GM12872 (cell line): ENCODE results near the gene EID1.

Experiments used
- CTCF ChIP-seq: IDR thresholded peaks from 3 replicates; pipeline ENCODE4 v1.5.1; 2011; ENCODE audit warnings: low read depth, mild to moderate bottlenecking, low read length, moderate library complexity; ENCODE audit not compliant: insufficient read depth

Gene EID1

GRCh38 chr15:48888191-48888590, 10.3 kb downstream of the EID1 start:
- no peak for TF ChIP-seq CTCF

- no peak for TF ChIP-seq CTCF
Measured at GRCh38 chr15:48888836-48889235, 10.9 kb downstream of the EID1 start.

GRCh38 chr15:48889925-48890324, 12.0 kb downstream of the EID1 start:
- no peak for TF ChIP-seq CTCF

DNA sequence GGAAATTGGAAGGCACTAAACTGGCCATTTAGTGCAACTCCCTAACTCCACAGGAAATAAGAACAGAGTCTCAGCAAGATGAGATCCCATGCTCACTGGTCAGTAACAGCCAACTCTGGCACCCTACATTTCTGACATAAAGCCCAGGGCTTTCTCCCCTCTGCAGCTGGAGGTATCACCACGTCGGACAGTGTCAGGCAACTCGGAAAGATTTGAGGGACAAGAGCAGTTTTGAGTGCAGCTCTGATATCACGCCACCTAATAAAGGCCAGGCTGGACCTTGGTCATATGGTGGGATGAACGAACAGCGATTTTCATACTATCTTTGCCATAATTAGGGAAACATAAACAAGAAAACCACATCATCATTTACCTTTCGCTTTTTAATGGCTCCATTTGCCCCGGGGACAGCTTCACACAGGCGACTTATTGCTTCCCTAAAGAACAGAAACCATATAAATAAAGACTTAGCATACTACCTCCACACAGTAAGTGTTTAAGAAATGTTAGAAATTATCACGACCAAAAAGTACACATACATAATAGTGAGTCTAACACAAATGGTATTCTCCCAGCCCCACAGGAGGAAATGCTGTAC, 12.5 kb downstream of the EID1 start:
- no peak for TF ChIP-seq CTCF

GRCh38 chr15:48891232-48891765, 13.4 kb downstream of the EID1 start:
- TF ChIP-seq CTCF: no peak

DNA sequence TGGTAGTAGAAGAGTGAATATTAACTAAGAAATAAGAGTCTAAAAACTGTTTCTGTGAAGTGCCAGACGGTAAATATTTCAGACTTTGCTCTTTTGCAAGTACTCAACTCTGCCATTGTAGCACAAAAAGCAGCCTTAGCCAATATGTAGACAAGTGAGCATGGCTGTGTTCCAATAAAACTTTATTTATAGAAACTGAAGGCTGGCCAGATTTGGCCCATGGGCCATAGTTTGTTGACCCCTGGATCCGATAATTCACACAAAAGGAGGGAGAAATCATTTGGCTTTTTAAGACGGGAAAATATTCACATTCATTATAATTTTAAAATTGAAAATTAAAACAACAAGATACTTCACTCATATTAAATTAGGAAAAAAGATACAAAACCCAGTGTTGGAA, 15.4 kb downstream of the EID1 start:
- no peak for TF ChIP-seq CTCF

DNA sequence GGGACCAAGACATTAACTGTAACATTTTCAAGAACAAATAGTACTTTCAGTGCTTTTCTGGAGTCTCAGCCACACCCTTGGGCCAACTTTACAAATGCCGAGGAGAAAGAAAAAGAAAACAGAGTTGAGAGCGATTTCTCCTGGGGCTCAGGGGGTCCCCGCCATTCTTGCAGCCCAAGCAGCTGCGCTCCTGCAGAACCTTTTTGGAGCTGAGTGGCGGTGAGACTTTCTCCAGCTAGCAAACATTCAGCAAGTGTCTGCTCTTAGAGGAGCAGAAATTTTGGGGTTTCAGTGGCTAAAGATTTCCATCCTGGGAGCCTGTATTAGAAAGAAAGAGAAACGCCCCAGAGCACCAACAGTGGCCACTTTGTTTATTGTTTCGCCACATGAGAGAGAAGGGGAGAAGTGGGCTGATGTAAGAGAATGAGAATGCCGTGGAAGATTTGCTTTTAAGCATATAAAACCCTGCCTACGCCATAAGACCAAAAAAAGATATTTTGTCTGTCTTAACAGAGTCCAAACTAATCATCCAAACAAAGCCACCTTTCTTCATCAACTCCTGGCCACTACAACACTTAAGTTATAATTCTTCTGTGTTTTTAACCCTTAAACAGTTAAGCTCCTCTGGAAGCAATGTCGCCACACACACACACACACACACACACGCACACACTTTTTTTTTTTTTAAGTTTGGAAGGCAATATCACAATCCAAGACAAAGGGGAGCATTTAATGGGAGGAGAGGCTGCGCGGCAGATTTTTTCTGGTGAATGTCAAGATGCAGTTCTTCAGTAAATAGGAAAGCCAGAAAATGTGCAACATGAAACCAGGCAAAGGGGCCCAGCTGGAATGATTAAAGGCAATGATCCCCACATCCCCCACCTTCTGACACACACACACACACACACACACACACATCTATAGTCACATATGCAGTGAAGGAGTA, 19.2 kb downstream of the EID1 start:
- TF ChIP-seq CTCF: no peak
